GM19025 (cell line): ENCODE measurements around the gene DHRS7B.

Source experiments
- ATAC-seq: cut with Tn5 transposase; IDR thresholded peaks from one replicate; pipeline ENCODE4 v1.9.1; 2021; ENCODE audit warnings: mild to moderate bottlenecking, low read depth, moderate library complexity; ENCODE audit not compliant: unreplicated experiment

DHRS7B gene

DNA sequence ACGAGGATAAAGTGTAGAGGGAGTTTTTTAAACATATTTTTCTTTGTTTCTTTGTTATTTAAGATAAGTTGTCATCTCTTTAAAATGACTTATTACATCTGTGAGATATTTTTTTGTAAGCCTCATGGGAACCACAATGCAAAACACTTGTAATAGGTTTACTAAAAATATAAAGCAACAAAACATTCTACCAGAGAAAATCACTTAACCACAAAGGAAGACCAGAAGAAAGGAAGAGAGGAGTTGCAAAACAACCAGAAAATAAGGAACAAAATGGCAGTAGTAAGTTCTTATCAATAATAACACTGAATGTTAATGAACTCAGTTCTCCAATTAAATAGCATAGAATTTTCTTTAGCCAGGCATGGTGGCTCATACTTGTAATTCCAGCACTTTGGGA is 22.9 kb downstream of the DHRS7B start:
- ATAC-seq = no peak

DNA sequence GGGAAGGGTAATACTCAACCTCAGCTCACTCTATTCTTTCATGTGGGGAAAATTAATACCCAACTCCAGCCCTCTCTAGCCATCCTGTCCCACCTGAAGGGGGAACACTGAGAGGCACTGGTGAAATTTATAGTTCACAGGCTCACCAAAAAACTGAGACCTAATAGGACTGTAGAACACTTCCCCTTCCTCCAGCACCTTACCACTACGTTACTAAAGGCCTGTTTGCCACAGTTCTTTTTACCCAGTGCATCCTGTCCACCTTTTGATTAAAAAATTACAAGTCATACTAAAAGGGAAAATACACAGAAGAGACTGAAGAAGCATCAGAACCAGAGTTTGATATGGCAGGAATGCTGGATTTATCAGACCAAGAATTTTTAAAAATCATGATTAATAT is 26.0 kb downstream of the DHRS7B start:
- ATAC-seq = no peak

DNA sequence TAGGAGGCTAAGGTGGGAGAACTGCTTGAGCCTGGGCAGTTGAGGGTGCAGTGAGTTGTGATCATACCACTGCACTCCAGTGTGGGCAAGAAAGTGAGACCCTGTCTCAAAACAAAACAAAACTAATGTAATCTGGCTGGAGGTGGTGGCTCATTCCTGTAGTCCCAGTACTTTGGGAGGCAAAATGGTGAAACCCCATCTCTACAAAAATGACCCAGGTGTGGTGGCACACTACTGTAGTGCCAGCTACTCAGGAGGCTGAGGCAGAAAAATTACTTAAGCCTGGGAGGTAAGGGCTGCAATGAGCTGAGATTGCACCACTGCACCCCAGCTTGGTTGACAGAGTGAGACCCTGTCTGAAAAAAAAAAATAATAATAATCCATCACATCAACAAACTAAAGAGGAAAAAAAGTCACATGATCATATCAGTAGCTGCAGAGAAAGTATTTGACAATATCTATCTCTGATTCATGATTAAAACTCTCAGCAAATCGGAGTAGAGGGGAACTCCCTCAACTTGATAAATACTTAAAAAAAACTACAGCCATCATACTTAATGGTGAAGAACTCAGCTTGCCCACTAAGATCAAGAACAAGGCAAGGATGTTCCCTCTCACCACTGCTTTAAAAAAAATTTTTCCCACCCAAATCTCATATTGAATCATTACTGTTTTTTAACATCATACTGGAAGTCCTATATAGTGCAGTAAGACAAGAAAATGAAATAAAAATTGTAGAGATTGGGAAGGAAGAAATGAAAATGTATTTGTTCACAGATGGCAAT is 31.0 kb downstream of the DHRS7B start:
- ATAC-seq = no peak

DNA sequence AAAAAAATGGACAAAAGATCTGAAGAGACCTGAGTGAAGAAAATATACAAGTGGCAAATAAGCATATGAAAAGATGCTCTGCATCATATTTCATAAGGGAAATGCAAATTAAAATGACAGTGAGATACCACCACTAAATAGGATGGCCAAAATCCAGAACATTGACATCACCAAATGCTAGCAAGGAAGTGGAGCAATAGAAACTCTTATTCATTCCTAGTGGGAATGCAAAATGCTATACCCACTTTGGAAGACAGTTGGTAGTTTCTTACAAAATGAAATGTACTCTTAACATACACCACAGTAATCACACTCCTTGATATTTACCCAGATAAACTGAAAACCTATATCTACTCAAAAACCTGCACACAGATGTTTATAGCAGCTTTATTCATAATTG is 33.6 kb downstream of the DHRS7B start:
- ATAC-seq = no peak

DNA sequence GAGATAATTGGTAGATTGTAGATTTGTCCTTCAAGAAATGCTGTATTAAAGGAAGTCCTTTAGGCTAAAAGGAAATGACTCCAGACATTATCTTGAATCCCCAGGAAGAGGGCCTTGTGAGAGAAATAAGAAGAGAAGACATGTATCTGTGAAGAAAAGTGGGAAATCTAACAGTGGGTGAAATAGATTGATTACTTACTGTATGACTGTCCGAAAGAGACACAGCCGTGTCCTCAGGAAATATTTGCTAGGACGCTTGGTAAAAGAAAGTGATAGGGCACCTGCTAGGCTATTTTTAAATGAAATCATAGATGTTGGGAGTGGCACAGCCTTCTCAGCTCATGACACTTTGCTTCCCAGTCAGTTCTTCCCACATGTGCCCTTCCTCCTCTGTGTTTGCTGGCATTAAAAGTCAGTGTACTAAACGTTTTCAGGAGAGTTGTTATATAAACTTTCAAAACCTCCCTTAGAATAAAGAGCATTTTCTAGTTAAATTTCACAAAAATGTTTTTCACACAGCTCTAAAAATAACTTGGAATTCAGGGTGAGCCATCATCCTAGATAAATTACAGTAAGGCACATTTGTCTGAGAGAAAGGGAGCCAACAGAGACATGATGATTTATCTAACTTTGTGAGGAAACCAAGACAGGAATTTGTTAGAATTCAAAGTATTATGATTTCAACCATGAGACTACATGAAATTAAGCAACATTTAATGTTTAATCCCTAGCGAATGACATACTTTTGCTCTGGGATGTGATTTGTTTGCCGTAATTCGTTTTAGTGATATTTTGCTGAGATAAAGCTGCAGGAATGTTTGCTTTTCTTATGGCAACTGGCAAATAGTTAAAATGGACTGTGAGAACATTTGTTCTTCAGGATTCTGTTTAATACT is 35.0 kb downstream of the DHRS7B start:
- ATAC-seq = no peak

DNA sequence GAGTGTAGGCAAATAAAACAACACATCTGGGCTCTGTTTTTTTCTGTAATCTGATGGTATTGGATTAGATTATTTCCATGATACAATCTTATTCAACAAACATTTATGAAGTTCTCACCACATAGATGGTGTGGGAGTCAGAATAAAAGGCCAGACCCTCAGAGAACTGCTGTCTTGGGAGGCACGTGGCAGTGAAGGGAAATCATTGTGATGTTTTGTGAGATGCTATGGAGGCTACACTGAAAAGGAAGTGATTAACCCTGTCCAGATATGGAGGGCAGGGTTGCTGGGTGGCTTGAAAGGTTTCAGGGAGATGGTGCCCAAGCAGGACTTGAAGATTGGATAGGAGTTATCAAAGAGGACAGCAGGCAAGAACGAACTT is 35.6 kb downstream of the DHRS7B start:
- ATAC-seq = no peak

DNA sequence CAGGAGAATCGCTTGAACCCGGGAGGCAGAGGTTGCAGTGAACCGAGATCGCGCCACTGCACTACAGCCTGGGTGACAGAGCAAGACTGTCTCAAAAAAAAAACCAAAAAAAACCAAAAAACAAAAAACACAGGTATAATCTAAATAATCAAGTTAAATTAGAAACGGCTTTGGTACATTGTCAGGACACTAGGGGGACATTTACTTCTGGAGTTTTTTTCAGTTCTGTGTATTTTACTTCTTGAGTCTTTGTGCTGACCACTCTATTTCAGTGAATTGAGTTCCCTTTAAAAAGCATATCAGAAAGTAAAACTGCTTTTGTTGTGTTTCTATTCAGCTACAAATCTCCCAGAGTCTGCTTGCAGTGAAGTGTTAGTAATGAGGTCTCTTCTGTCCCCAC is 36.3 kb downstream of the DHRS7B start:
- no peak for ATAC-seq

DNA sequence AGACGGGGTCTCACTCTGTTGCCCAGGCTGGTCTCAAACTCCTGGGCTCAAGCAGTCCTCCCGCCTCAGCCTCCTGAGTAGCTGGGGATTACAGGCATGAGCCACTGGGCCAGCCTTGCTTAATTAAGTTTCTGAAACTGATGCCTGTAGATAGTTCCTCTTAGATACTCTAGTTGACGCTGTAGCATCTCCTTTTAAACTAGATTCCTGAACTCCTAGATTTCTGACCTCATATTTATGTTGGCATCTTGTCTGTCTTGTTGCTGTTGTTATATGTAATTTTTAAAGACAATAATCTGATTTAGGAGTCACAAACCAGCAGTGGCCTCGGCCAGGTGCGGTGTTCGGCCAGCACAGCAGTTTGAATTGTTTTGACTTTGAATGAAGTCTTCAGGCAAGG is 37.5 kb downstream of the DHRS7B start:
- no peak for ATAC-seq

DNA sequence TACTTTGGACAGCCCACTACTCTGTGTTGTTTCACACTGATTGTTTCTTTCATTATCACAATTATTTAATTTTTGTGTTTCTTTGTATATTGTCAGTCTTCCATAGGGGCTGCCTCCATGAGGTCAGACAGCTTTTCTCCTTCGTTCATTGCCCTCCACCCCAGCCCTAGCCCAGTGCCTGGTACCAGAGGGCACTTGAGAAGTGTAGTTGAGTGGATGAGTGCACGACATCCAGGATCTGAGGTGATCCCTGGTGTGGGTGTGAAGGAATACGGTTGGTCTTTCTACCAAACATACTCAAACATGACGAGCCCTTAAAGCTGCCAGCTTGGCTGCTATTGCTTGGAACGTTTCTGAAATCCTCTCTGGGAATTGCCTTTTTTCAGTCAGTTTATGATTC is 37.9 kb downstream of the DHRS7B start:
- ATAC-seq = no peak

DNA sequence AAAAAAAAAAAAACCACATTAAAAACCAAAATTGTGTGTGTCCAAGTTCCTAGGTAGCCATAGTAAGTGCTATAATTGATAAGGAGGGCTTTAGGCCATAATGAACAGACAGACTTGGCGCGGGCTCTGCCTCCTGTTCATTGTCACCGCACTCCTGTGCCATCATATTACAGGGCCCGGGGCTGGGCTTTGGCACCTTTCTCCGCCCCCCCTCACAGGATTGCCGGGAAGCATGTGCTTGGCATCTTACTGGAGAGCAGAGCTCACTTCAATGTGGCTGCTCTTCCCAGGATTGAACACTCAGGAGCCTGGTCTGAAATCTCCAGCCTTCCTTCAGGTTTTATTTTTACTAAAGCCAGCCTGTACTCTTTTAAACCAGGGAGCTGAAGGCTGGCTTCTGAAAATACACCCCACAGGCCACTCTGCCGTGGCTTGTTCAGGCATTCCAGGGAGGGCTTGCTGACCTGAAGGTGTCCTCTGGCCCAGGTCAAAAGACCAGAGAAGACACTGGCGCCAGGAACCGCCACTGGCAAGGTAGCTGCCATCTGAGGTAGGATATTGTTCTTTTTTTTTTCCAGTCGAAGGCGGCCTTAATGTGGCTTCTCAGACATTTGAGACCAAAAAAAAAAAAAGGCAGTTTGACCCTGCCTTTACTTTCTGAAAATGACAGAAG is 39.3 kb downstream of the DHRS7B start:
- ATAC-seq = no peak

DNA sequence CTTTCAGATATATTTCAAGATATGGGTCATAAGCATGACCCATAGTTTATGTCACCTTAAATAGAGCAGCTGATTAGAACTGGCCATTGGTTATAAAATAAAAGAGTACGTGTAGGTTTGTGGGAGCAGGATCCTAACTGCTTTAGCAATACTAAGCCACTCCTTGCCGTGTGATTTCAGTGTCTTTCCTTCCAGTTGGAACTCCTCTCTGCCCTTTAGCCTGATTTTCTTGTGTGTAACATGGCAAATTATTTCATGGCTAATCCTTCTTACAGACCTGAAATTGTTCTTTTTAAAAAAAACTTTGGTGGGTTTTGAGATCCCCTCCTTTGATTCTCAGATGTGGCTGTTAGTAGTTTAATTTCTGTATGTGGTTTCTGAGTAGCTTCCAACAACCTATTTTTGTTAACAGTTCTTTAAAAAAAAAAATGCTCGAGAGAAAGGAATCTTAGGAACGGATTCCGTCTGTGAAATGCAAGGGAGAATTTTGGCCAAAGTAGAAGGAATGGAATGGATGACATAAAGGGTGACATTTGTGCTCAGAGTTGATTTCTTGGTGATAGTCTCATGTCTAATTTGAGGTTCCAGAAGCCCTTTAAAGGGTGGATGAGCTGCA is 39.9 kb downstream of the DHRS7B start:
- ATAC-seq = no peak

DNA sequence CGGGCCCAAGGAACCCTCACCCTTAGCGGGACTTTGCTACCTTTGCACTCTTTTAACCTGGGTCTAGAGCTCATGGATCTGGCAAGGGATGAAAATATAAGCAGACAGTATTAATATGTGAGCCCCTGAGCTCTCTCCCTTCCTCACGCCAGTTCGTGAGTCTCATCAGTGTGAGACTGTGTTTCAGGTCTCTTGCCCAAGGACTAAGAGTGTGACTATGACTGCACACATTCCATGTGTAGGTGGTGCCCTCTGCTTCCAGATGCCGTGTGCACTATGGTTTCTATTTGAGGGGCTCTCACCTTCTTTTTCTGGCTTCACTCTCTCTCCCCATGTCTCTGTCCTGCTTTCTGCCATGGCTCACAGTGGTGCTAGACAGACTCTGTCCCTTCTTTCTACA is 40.5 kb downstream of the DHRS7B start:
- no peak for ATAC-seq

DNA sequence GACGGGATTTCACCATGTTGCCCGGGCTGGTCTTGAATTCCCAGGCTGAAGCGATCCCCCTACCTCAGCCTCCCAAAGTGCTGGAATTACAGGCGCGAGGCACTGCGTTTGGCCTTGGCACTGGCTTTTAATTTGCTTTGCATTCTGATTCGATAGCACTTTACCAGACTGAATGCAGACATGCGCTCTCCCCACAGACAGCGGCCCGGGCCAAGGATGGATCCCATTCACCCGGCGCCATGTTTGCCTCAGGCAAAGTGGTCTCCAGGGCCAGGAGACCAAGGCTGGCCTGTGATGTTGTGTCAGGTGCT is 41.7 kb downstream of the DHRS7B start:
- no peak for ATAC-seq

DNA sequence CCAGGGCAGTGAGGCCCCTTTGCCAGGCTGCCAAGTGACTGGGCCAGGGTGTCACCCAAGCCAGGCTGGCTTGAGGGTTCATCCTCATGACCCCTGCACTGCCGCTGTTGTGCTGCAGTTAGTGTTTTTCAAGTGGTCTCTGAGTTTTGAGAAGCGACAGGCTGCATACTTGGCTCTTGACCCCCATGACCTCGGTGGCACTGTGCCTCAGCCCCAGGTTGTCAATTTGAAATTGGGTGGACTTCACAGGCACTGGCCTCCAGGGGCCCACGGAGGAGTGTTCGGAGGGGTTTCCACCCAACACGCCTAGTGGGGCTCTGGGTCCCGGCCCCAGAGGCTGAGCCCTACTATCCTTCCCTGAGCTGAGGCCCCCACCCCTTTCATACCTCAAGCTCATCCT is 42.7 kb downstream of the DHRS7B start:
- no peak for ATAC-seq

DNA sequence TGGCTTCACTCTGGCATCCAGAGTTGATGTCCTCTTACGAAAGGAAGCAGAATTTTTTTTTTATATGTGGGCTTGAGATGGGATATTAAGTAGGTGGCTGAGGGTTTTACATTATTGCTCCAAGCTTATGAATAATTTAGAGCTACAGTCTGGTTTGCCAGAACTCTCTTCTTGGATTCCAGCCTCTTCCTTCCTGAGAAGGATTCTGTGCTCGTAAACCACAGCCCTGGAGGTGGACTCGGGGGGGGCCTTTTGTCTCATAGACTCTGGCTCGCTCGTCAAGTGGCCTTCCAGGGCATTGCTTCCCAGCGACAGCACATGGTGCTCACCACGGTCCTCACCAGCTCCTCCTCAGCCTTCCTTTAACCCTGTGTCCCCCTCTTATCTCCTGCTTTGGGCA is 44.0 kb downstream of the DHRS7B start:
- ATAC-seq = no peak

DNA sequence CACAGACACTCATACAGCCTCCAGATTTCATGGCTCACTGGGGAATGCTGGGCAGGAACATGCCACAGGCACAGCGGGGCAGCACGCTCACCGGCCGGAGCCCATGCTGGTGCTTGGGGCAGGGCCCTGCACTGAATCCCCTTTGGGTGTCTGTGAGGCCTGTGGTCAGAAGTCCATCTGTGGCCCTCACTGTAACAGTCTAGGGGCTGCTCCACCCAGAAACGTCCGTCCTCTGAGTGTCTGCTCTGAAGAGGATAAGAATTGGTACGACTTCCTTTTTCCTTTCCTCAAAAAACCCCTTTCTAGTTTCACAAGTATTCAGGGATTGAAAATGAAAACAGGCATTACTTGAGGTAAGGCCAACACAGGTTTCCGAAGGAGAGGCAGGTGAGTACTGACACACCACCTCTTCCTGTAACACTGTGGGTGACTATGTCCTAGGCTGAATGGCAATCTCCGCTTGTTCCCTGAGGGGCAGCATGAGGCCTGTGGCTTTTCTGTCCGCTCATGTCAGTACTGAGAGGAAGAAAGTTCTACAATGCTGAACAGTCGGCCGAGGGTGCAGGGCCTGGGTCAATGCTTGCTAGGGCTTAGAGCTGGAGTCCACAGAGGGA is 44.7 kb downstream of the DHRS7B start:
- peak; percentile 84 for ATAC-seq

DNA sequence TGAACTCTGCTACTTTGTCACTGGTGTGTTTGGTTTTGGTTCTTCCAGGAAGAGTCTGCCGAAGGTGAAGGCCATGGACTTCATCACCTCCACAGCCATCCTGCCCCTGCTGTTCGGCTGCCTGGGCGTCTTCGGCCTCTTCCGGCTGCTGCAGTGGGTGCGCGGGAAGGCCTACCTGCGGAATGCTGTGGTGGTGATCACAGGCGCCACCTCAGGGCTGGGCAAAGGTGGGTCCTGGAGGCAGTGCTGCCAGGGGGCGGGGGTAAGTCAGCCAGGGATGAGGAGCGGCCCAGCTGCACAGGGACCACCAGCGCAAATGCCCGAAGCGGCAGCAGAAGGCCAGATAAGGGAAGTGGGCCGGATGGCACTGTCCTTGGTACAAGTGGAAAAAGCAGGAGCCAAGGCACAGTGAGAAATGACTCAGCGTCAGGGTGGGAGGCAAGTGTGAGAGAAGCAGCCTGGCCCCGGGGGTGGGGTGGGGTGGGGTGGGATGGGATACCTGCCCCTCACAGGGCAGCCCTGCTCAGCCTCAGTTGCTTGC is 45.3 kb downstream of the DHRS7B start:
- no peak for ATAC-seq

DNA sequence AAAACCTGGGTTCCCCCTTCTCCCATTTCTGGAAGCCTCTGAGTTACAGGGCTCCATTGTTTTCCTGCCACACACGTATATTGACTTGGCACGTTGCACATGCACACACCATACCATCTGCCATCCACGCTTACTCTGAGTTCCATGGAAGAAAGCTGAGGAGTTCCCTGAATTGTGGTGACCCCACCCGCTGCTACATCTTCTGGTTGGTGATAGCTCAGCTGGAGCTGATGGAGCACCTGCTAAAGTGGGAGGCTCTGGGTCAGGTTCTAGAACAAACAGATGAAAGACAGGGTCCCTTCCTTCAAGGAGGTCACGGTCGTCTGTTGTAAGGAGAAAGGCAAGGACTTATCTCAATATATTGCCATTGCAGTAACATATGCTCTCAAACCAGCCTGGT is 46.1 kb downstream of the DHRS7B start:
- no peak for ATAC-seq

DNA sequence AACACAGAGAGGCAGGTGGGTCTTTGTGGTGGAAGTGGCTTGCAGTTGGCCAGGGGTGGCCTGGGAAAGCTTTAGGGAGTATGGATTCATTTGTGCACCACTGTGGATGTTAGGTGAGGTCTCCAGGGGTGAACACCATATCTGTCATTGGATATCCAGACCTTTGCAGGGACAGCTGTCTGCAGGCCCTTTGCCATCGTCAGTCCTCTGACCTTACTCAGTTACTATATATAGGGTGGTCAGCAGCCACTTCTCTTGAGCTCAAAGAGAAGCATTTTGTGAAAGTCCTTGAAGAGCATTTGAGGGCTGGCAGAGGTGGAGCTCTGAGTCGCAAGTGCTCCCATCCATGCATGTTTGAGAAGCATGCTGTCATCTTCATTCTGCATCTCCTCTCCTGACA is 46.8 kb downstream of the DHRS7B start:
- ATAC-seq = no peak

DNA sequence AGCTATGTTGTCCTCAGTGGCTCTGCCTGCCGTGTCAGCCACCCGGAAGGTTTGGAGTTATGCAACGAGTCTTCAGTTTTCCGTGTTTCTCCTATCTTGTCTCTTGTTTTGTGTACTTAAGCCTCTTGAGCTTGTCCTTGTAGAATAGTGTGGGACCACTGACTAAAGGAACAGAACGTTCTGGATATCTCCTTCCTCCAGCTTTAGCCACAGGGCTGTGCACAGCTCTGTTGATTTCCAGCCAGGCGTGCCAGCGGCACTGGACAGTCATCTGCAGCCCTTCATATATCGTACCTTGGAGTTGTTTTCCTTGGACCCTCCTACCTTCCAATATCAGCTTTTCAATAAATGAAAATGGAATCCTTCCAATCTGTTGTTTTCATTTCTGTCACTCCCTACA is 47.4 kb downstream of the DHRS7B start:
- ATAC-seq = no peak
